Measurements from ENCODE around the gene PTCD2. TPM values are rescaled to one million over a fixed set of nuclear protein-coding genes. Genes with fewer than 3 reads are reported as not detected.
A peak's percentile ranks its signal among the peaks of the same experiment; 100 is the strongest.

The PTCD2 gene
- total and polyA plus RNA-seq, 2 of the 8 experiments (the other 6 are each of a cell fraction or from before 2014, with no cell fraction given) = 7.3 to 15.4 TPM

- TF ChIP-seq JUN (IDR thresholded peaks at IDR 0.05; ENCODE audit: low read depth, low read length) (no peak), ATF2 (IDR thresholded peaks at IDR 0.05; ENCODE audit: low read length) (0 out of 2 replicates have a peak, but pooled peaks have one; percentile 64), SIN3A (conservative IDR thresholded peaks at IDR 0.05 in 1 of 2, IDR thresholded peaks at IDR 0.05 in 1 of 2; ENCODE audit: low read depth in 1 of 2, low read length in 2 of 2) (0 out of 4 replicates have a peak, but pooled peaks have one; percentile 23 to 37), MAFK (IDR thresholded peaks at IDR 0.05; ENCODE audit: low read depth, low read length) (no peak), TAF1 (IDR thresholded peaks at IDR 0.05; ENCODE audit: low read depth, low read length) (peak; percentile 98), RFX5 (IDR thresholded peaks at IDR 0.05; ENCODE audit: borderline replicate concordance, low read depth, low read length) (no peak), CHD1 (IDR thresholded peaks at IDR 0.05; ENCODE audit: low read depth, low read length) (peak; percentile 90), CTBP2 (IDR thresholded peaks at IDR 0.05; ENCODE audit: borderline replicate concordance, insufficient read depth, insufficient read length, low read length) (no peak), HDAC6 (IDR thresholded peaks at IDR 0.05; ENCODE audit: low read depth, low read length) (no peak), USF2 (IDR thresholded peaks at IDR 0.05; ENCODE audit: low read length) (no peak), MAX (IDR thresholded peaks at IDR 0.05) (peak; percentile 94), TEAD4 (IDR thresholded peaks at IDR 0.05; ENCODE audit: low read depth, low read length) (no peak), PHF8 (conservative IDR thresholded peaks at IDR 0.05; ENCODE audit: low read depth, low read length) (peak; percentile 75), CTCF (IDR thresholded peaks at IDR 0.05; ENCODE audit: control extremely low read depth in 1 of 3, insufficient read depth in 1 of 3, low read depth in 1 of 3, low read length in 3 of 3) (peak in 2 of 3 experiments; percentile 19 to 28; a peak in 3 of 4 replicates)
These were observed at the start of gene PTCD2, which contains the start of gene MRPS27 (continued) for GRCh38 chr5:72319976-72320752.

All from H1 (cell line).